Gastroesophageal sphincter (tissue), 3 donors: ENCODE measurements around the gene CFAP92.
A peak's percentile ranks its signal among the peaks of the same experiment; 100 is the strongest.

Experiments
- EP300 ChIP-seq: sonication (generic); formaldehyde crosslinking; IDR thresholded peaks from one replicate; pipeline ENCODE4 v1.6.1; 2017; ENCODE audit warnings: antibody characterized with exemption, mild to moderate bottlenecking
- TF ChIP-seq, protein P1 (sequence below), 4 experiments: fragments of 200-600 bp in 2 of 4; fragments of 450-650 bp in 2 of 4; sonication (generic) in 1 of 4; IDR thresholded peaks; one replicate each; pipeline ENCODE4 v1.5.1; 2017 to 2019; ENCODE audit warnings: antibody characterized with exemption in 4 of 4, mild to moderate bottlenecking in 2 of 4, moderate library complexity in 2 of 4

DNA sequence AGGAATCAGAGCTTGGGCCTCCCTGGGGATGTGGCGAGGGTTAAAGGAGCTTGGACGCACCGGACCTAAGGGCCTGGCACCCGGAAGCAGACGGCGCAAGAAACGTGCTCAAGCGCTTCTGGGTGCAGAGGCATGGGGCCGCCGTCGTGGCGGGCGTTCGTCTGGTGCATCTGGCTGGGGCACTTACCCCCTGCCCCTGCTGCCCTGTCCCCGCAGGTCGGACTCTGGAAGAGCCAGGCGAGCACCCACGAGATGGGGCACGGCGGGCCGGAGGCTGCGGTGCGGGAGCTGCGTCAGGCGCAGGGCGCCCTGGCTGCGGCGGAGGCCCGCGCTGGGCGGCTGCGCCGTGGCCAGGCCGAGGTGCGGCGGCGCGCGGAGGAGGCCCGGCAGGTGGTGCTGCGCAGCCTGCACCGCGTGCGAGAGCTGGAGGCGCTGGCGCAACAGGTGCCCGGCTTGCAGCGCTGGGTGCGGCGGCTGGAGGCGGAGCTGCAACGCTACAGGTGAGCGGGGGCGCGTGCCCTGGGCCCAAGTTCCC is 9.8 kb upstream of the CFAP92 start:
- TF ChIP-seq, protein P1, sequence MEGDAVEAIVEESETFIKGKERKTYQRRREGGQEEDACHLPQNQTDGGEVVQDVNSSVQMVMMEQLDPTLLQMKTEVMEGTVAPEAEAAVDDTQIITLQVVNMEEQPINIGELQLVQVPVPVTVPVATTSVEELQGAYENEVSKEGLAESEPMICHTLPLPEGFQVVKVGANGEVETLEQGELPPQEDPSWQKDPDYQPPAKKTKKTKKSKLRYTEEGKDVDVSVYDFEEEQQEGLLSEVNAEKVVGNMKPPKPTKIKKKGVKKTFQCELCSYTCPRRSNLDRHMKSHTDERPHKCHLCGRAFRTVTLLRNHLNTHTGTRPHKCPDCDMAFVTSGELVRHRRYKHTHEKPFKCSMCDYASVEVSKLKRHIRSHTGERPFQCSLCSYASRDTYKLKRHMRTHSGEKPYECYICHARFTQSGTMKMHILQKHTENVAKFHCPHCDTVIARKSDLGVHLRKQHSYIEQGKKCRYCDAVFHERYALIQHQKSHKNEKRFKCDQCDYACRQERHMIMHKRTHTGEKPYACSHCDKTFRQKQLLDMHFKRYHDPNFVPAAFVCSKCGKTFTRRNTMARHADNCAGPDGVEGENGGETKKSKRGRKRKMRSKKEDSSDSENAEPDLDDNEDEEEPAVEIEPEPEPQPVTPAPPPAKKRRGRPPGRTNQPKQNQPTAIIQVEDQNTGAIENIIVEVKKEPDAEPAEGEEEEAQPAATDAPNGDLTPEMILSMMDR (IDR thresholded peaks at IDR 0.05) = peak in 2 of 4 experiments; percentile 38 to 47
- TF ChIP-seq EP300 = no peak
